Tibial nerve (tissue), 4 donors: Measurements from ENCODE around the gene PLXNA4. TPM values are rescaled to one million over a fixed set of nuclear protein-coding genes. Genes with fewer than 3 reads are reported as not detected.

Experiments
- DNase-seq, 2 donors: peaks; one replicate each; pipeline ENCODE4 v3.0.0-alpha.2; 2019; ENCODE audit warnings: low spot score in 2 of 2
- H3K27ac ChIP-seq, 4 donors: fragments of 200-600 bp; sonication (generic) in 3 of 4; one replicate each; pipeline ENCODE4 v1.5.1; 2017 to 2019; ENCODE audit warnings: mild to moderate bottlenecking in 1 of 4
- H3K27me3 ChIP-seq, 2 donors: fragments of 200-600 bp; sonication (generic) in 1 of 2; one replicate each; pipeline versions ENCODE4 v1.5.1 to v1.6.0; 2017 to 2019
- H3K36me3 ChIP-seq, 3 donors: fragments of 200-600 bp; sonication (generic); one replicate each; pipeline ENCODE4 v1.5.1; 2018 to 2019
- H3K4me1 ChIP-seq, 4 donors: fragments of 200-600 bp; sonication (generic) in 3 of 4; one replicate each; pipeline ENCODE4 v1.5.1; 2017 to 2019
- H3K4me3 ChIP-seq, 4 donors: fragments of 200-600 bp; sonication (generic) in 3 of 4; one replicate each; pipeline ENCODE4 v1.5.1; 2017 to 2019; ENCODE audit warnings: mild to moderate bottlenecking in 1 of 4, moderate library complexity in 1 of 4
- H3K9me3 ChIP-seq, 4 donors: fragments of 200-600 bp; sonication (generic) in 3 of 4; one replicate each; pipeline ENCODE4 v1.5.1; 2017 to 2019
- CTCF ChIP-seq, 5 experiments: fragments of 200-600 bp in 3 of 5; fragments of 450-650 bp in 2 of 5; sonication (generic) in 3 of 5; IDR thresholded peaks; one replicate each; pipeline ENCODE4 v1.5.1; 2016 to 2019; ENCODE audit warnings: antibody characterized with exemption in 5 of 5, mild to moderate bottlenecking in 3 of 5, moderate library complexity in 2 of 5
- EP300 ChIP-seq, 2 donors: sonication (generic); formaldehyde crosslinking; IDR thresholded peaks; one replicate each; pipeline ENCODE4 v1.6.1; 2017; ENCODE audit warnings: antibody characterized with exemption in 2 of 2, mild to moderate bottlenecking in 1 of 2
- POLR2A ChIP-seq, 2 donors: fragments of 450-650 bp; IDR thresholded peaks; one replicate each; pipeline ENCODE4 v1.6.1; 2017; ENCODE audit warnings: antibody characterized with exemption in 2 of 2, mild to moderate bottlenecking in 2 of 2, moderate library complexity in 2 of 2
- WGBS, 2 donors: methylation state at CpG; one replicate each; pipeline ENCODE4 v1.1.5; 2018; 5-methylcytosine and 5-hydroxymethylcytosine counted together
- total RNA-seq, 4 donors: library from RNA; depleted of rRNA; stranded (reverse); fragments of >200 nt; gene quantifications; one replicate each; pipeline ENCODE4 v1.1.0, GENCODE V29; 2016

The PLXNA4 gene
- total RNA-seq, 4 donors from 2014 or later, result 12.6 to 32.4 (median 13.7) TPM

GRCh38 chr7:132560105-132560504, 16.2 kb downstream of the PLXNA4 start:
- Histone ChIP-seq H3K4me3 (no peak overlapping the region), H3K4me1 (no peaks in the 10 kb centered on the region), H3K36me3 (no peaks in the 10 kb centered on the region), H3K27me3 (no peaks in the 10 kb centered on the region), H3K9me3 (no peaks in the 10 kb centered on the region), H3K27ac (no peak overlapping the region)
- DNase-seq, result no peak
- TF ChIP-seq EP300 (IDR thresholded peaks at IDR 0.05) (no peak), CTCF (IDR thresholded peaks at IDR 0.05) (no peak), POLR2A (IDR thresholded peaks at IDR 0.05) (no peak)
- WGBS, 2 donors, result 97 to 98% methylated on average over 7 of the region's 7 CpGs

DNA sequence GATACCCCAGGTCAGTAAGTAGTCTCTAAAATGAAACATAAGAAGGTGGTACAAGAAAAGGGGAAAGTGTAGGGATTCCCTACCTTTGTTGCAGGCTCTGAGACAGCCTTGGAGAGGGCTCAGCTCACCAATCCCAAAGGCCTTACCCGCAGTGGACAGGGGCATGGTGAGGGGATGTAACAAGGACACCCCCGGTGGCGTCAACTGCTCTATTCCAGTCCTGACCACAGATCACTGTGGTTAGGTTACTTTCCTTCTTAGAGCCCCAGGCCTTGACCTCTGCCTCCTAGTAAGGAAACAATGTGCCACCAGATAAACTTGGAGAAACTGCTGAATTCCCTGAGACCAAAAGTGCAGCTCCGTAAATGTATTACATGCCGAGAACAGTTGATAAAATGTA, 17.5 kb downstream of the PLXNA4 start:
- Histone ChIP-seq H3K4me1 (no peaks in the 10 kb centered on the region), H3K27me3 (no peaks in the 10 kb centered on the region), H3K27ac (no peak overlapping the region), H3K36me3 (no peaks in the 10 kb centered on the region), H3K4me3 (no peak overlapping the region), H3K9me3 (peaks cover 0 to 7% (median 0%) of the 10 kb centered on the region in 4 donors)
- 78 to 79% methylated on average over 5 of the region's 5 CpGs for WGBS, 2 donors
- TF ChIP-seq EP300 (IDR thresholded peaks at IDR 0.05) (no peak), CTCF (IDR thresholded peaks at IDR 0.05) (no peak), POLR2A (IDR thresholded peaks at IDR 0.05) (no peak)
- no peak for DNase-seq

GRCh38 chr7:132557489-132558044, 18.7 kb downstream of the PLXNA4 start:
- Histone ChIP-seq H3K27ac (no peak overlapping the region), H3K4me1 (no peaks in the 10 kb centered on the region), H3K4me3 (no peak overlapping the region), H3K9me3 (peaks cover 0 to 19% (median 0%) of the 10 kb centered on the region in 4 donors), H3K27me3 (no peaks in the 10 kb centered on the region), H3K36me3 (no peaks in the 10 kb centered on the region)
- TF ChIP-seq EP300 (IDR thresholded peaks at IDR 0.05) (no peak), CTCF (IDR thresholded peaks at IDR 0.05) (no peak), POLR2A (IDR thresholded peaks at IDR 0.05) (no peak)
- whole genome bisulfite sequencing, 2 donors, result 73 to 81% methylated on average over 3 of the region's 3 CpGs
- no peak for DNase-seq

DNA sequence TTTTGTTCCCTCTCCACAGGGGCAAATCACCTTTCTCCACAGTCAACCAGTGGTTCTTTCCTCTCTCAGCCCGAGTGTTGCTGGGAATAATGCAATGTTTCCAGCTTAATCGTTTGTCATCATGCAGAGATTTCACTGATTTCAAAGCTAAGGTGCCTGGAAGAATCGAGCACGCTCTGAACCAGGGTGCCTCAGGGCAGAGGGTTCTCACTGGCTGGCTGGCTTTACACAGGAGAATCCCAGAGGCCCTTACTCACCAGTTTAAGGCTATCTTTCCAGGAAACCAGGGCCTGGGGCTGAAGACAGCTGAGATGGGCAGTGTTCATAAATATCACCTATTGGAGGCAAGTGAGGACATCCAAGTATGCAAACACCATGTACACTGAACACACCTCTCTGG, 21.8 kb downstream of the PLXNA4 start:
- TF ChIP-seq POLR2A (IDR thresholded peaks at IDR 0.05), result no peak
- TF ChIP-seq EP300 (IDR thresholded peaks at IDR 0.05), result no peak
- TF ChIP-seq CTCF (IDR thresholded peaks at IDR 0.05), result no peak
- Histone ChIP-seq H3K4me3 (no peak overlapping the region), H3K27ac (no peak overlapping the region), H3K27me3 (no peaks in the 10 kb centered on the region), H3K9me3 (peaks cover 0 to 42% (median 1%) of the 10 kb centered on the region in 4 donors), H3K4me1 (no peaks in the 10 kb centered on the region), H3K36me3 (no peaks in the 10 kb centered on the region)
- 64 to 76% methylated on average over 4 of the region's 4 CpGs for WGBS, 2 donors
- DNase-seq, result no peak

GRCh38 chr7:132553031-132553430, 23.2 kb downstream of the PLXNA4 start:
- TF ChIP-seq EP300 (IDR thresholded peaks at IDR 0.05), result no peak
- TF ChIP-seq CTCF (IDR thresholded peaks at IDR 0.05), result no peak
- Histone ChIP-seq H3K9me3 (peaks cover 0 to 42% (median 1%) of the 10 kb centered on the region in 4 donors), H3K36me3 (no peaks in the 10 kb centered on the region), H3K4me1 (no peaks in the 10 kb centered on the region), H3K27me3 (no peaks in the 10 kb centered on the region), H3K27ac (no peak overlapping the region), H3K4me3 (no peak overlapping the region)
- DNase-seq, result no peak
- WGBS, 2 donors, result 67 to 94% methylated on average over 2 to 3 of the region's 3 CpGs
